Smooth muscle cell (in vitro differentiated cells): ENCODE results near the gene MAD2L2. TPM values are rescaled to one million over a fixed set of nuclear protein-coding genes. Genes with fewer than 3 reads are reported as not detected.

Experiments used
- DNase-seq: peaks from one replicate; lab custom pipeline; 2025; ENCODE audit not compliant: unreplicated experiment; lab: John Stamatoyannopoulos, UW
- H2AFZ ChIP-seq: fragments of 200-600 bp; sonication (generic); 2 replicates; pipeline ENCODE4 v1.6.0; 2016; ENCODE audit warnings: antibody characterized with exemption, low read depth, mild to moderate bottlenecking
- H3F3A ChIP-seq: fragments of 200-600 bp; sonication (generic); 2 replicates; pipeline ENCODE4 v1.6.0; 2017; ENCODE audit warnings: antibody characterized with exemption, low read depth
- H3K27ac ChIP-seq: fragments of 200-600 bp; sonication (generic); 2 replicates; pipeline ENCODE4 v1.5.1; 2016; ENCODE audit warnings: low read depth, mild to moderate bottlenecking
- H3K27me3 ChIP-seq: fragments of 200-600 bp; sonication (generic); 2 replicates; pipeline ENCODE4 v1.6.1; 2016; ENCODE audit warnings: low read depth, mild to moderate bottlenecking
- H3K36me3 ChIP-seq: fragments of 200-600 bp; sonication (generic); 2 replicates; pipeline ENCODE4 v1.5.1; 2016; ENCODE audit warnings: low read depth
- H3K4me1 ChIP-seq: fragments of 200-600 bp; sonication (generic); 2 replicates; pipeline ENCODE4 v1.5.1; 2016; ENCODE audit warnings: low read depth
- H3K4me2 ChIP-seq: fragments of 200-600 bp; sonication (generic); 2 replicates; pipeline ENCODE4 v1.6.0; 2016; ENCODE audit warnings: mild to moderate bottlenecking
- H3K4me3 ChIP-seq: fragments of 200-600 bp; sonication (generic); 2 replicates; pipeline ENCODE4 v1.5.1; 2016; ENCODE audit warnings: mild to moderate bottlenecking
- H3K79me2 ChIP-seq: fragments of 200-600 bp; sonication (generic); 2 replicates; pipeline ENCODE4 v1.6.0; 2016; ENCODE audit warnings: low read depth, mild to moderate bottlenecking
- H3K9ac ChIP-seq: fragments of 200-600 bp; sonication (generic); 2 replicates; pipeline ENCODE4 v1.6.0; 2016; ENCODE audit warnings: low read depth
- H3K9me3 ChIP-seq: fragments of 200-600 bp; sonication (generic); replicated peaks from 2 replicates; pipeline ENCODE4 v1.5.1; 2016; ENCODE audit warnings: low read depth
- H4K20me1 ChIP-seq: fragments of 200-600 bp; sonication (generic); 2 replicates; pipeline ENCODE4 v1.6.0; 2016; ENCODE audit warnings: low read depth
- CTCF ChIP-seq: fragments of 200-600 bp; sonication (generic); IDR thresholded peaks from 2 replicates; pipeline ENCODE4 v1.5.1; 2017; ENCODE audit warnings: borderline replicate concordance, mild to moderate bottlenecking, antibody characterized with exemption; ENCODE audit not compliant: insufficient read depth, poor library complexity, severe bottlenecking
- WGBS: methylation state at CpG from one replicate; pipeline ENCODE4 v1.1.7; 2016; ENCODE audit warnings: low lambda C conversion rate; 5-methylcytosine and 5-hydroxymethylcytosine counted together
- polyA plus RNA-seq: library from polyadenylated mRNA; unstranded; fragments of >200 nt; fragmentation: Nextera tagmentation; extraction: Ambion mirVana; gene quantifications from 2 replicates; pipeline ENCODE4 v1.2.1, GENCODE V29; 2016
- total RNA-seq: library from RNA; depleted of rRNA; stranded (reverse); fragments of >200 nt; gene quantifications from 2 replicates; pipeline ENCODE4 v1.2.3, GENCODE V29; 2014

MAD2L2 gene
- total and polyA plus RNA-seq, 2 experiments from 2014 or later: 46.0 to 87.4 TPM

GRCh38 chr1:11671205-11671543 lies 9.8 kb downstream of the MAD2L2 start:
- H3K4me3 ChIP-seq: no peak overlapping the region
- H3K79me2 ChIP-seq: no peaks in the 10 kb centered on the region
- H3K4me1 ChIP-seq: no peaks in the 10 kb centered on the region
- WGBS: 90% methylated on average over 6 of the region's 6 CpGs
- DNase-seq: no peak
- no peak overlapping the region for H3K27ac ChIP-seq
- no peak overlapping the region for H3K4me2 ChIP-seq
- no peaks in the 10 kb centered on the region for H3K36me3 ChIP-seq
- H3F3A ChIP-seq: no peaks in the 10 kb centered on the region
- H2AFZ ChIP-seq: no peak overlapping the region
- no peaks in the 10 kb centered on the region for H3K27me3 ChIP-seq
- no peaks in the 10 kb centered on the region for H3K9me3 ChIP-seq
- TF ChIP-seq CTCF: no peak
- no peak overlapping the region for H3K9ac ChIP-seq
- no peaks in the 10 kb centered on the region for H4K20me1 ChIP-seq

- H3K9ac ChIP-seq: no peak overlapping the region
- H3K79me2 ChIP-seq: no peaks in the 10 kb centered on the region
- H4K20me1 ChIP-seq: no peaks in the 10 kb centered on the region
- no peaks in the 10 kb centered on the region for H3K36me3 ChIP-seq
- no peak for TF ChIP-seq CTCF
- no peak overlapping the region for H3K4me3 ChIP-seq
- H3K4me2 ChIP-seq: no peak overlapping the region
- no peak for DNase-seq
- WGBS: 87% methylated on average over 6 of the region's 6 CpGs
- no peak overlapping the region for H2AFZ ChIP-seq
- H3K9me3 ChIP-seq: no peaks in the 10 kb centered on the region
- no peaks in the 10 kb centered on the region for H3F3A ChIP-seq
- H3K27me3 ChIP-seq: no peaks in the 10 kb centered on the region
- H3K4me1 ChIP-seq: no peaks in the 10 kb centered on the region
- no peak overlapping the region for H3K27ac ChIP-seq
Observed at GRCh38 chr1:11670747-11671146, 10.2 kb downstream of the MAD2L2 start.

- WGBS: 89% methylated on average over 14 of the region's 14 CpGs
- Histone ChIP-seq H2AFZ (no peak overlapping the region), H4K20me1 (no peaks in the 10 kb centered on the region), H3K9me3 (no peaks in the 10 kb centered on the region), H3K27ac (no peak overlapping the region), H3K36me3 (no peaks in the 10 kb centered on the region), H3K27me3 (no peaks in the 10 kb centered on the region), H3K79me2 (no peaks in the 10 kb centered on the region), H3K4me2 (no peak overlapping the region), H3K4me1 (no peaks in the 10 kb centered on the region), H3K4me3 (no peak overlapping the region), H3F3A (no peaks in the 10 kb centered on the region), H3K9ac (no peak overlapping the region)
- DNase-seq: no peak
- no peak for TF ChIP-seq CTCF
Observed at GRCh38 chr1:11668516-11668915, 12.4 kb downstream of the MAD2L2 start.

GRCh38 chr1:11664336-11665065 lies 16.4 kb downstream of the MAD2L2 start:
- Histone ChIP-seq H3K4me1 (no peaks in the 10 kb centered on the region), H3K27me3 (no peaks in the 10 kb centered on the region), H3K79me2 (no peaks in the 10 kb centered on the region), H3K9me3 (no peaks in the 10 kb centered on the region), H3K4me2 (peak overlapping the region; percentile 95), H3K27ac (no peak overlapping the region), H2AFZ (peak overlapping the region; percentile 81), H3F3A (no peaks in the 10 kb centered on the region), H3K4me3 (peak overlapping the region; percentile 65), H3K36me3 (no peaks in the 10 kb centered on the region), H3K9ac (peak overlapping the region; percentile 3), H4K20me1 (no peaks in the 10 kb centered on the region)
- TF ChIP-seq CTCF: peak; percentile 2
- 7% methylated on average over 24 of the region's 66 CpGs for WGBS
- DNase-seq: no peak
